ENCODE data around the gene RBMY1J. TPM values are rescaled to one million over a fixed set of nuclear protein-coding genes. Genes with fewer than 3 reads are reported as not detected.
"Not testable (repeated sequence)": the region's sequence is repeated elsewhere in the genome, so short reads cannot be mapped to it uniquely, and the experiment has no call there.

RBMY1J gene
- total and polyA plus RNA-seq, 2 donors (not counting 1 experiment from before 2014, with no cell fraction given), result not detected

DNA sequence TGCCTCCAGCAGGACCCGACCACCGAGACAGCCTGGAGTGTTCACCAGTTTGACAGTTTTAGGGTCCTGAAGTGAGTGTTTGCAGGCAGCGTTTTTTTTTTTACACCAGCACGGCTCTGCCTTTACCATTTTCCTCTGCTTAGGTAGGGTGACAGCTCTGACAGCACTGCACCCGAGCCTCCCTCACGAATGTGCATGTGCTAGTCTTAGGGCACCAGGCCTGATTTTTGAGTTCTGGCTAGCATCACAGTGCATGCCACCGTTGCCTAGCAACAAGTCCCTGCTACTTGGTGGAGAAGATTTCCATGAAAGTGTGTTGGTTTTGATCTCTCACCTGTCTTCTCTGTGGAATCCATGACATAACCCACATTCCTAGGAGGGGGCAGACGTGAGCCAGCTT is 52.3 kb downstream of the RBMY1J start:
- ATAC-seq (ENCODE audit: low read depth); H3K27ac ChIP-seq (ENCODE audit: low read length in 2 of 2); CTCF ChIA-PET; H3K36me3 ChIP-seq (replicated peaks in 1 of 2; ENCODE audit: control extremely low read depth in 1 of 2, control insufficient read depth in 1 of 2, extremely low read depth in 1 of 2, insufficient read depth in 2 of 2, low read length in 1 of 2); POLR2A ChIA-PET; H3K9me3 ChIP-seq (ENCODE audit: control extremely low read depth in 1 of 3, control insufficient read depth in 2 of 3, insufficient read depth in 1 of 3, low read length in 2 of 3); H3K27ac Mint-ChIP-seq; H3K4me1 ChIP-seq (ENCODE audit: control insufficient read depth in 2 of 2, insufficient read depth in 2 of 2, low read length in 2 of 2); H3K4me3 Mint-ChIP-seq; H3K4me1 Mint-ChIP-seq; H4K20me1 ChIP-seq (ENCODE audit: control insufficient read depth, insufficient read depth, low read length, poor library complexity, severe bottlenecking); H2AFZ ChIP-seq (ENCODE audit: insufficient read depth, low read depth, low read length, poor library complexity, severe bottlenecking); DNase-seq; H3K27me3 Mint-ChIP-seq; H3K27me3 ChIP-seq (replicated peaks in 1 of 4; ENCODE audit: control extremely low read depth in 1 of 4, control insufficient read depth in 3 of 4, insufficient read depth in 4 of 4, low read length in 3 of 4); H3K4me2 ChIP-seq (replicated peaks; ENCODE audit: low read depth, low read length, poor library complexity, severe bottlenecking); H3K4me3 ChIP-seq (ENCODE audit: control extremely low read depth in 1 of 5, extremely low read depth in 1 of 5, insufficient read depth in 1 of 5, low read depth in 2 of 5, low read length in 4 of 5); H3K9ac ChIP-seq (ENCODE audit: low read length); H3K79me2 ChIP-seq (ENCODE audit: control insufficient read depth, insufficient read depth, low read length); intact Hi-C loops (cut with micrococcal nuclease); H3K9me3 Mint-ChIP-seq (ENCODE audit: insufficient read depth): not testable (repeated sequence)
- no CpG with 5 or more reads among the region's 8 CpGs for WGBS (ENCODE audit: insufficient coverage)

DNA sequence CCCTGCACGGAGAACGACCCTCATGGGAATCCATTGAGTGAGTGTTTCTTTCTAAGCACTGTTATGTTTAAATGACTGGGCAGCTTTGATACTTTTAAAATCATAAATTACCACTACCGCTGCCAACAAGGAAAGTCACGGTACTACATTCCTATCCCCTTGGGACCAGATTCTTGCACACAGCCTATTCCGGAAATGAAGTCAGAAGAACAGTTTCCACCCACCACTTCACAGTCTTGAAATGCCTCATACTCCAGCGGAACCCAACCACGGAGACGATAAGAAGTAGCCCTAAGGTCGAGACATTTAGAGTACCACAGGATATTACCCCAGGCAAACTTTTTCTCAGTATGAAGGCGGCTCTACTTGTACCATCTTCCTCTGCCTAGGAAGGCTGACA is 58.8 kb downstream of the RBMY1J start:
- POLR2A ChIA-PET; H3K36me3 ChIP-seq (replicated peaks in 1 of 2; ENCODE audit: control extremely low read depth in 1 of 2, control insufficient read depth in 1 of 2, extremely low read depth in 1 of 2, insufficient read depth in 2 of 2, low read length in 1 of 2); DNase-seq; H3K4me3 ChIP-seq (ENCODE audit: control extremely low read depth in 1 of 5, extremely low read depth in 1 of 5, insufficient read depth in 1 of 5, low read depth in 2 of 5, low read length in 4 of 5); H3K4me2 ChIP-seq (replicated peaks; ENCODE audit: low read depth, low read length, poor library complexity, severe bottlenecking); H3K27me3 ChIP-seq (replicated peaks in 1 of 4; ENCODE audit: control extremely low read depth in 1 of 4, control insufficient read depth in 3 of 4, insufficient read depth in 4 of 4, low read length in 3 of 4); H2AFZ ChIP-seq (ENCODE audit: insufficient read depth, low read depth, low read length, poor library complexity, severe bottlenecking); H3K9ac ChIP-seq (ENCODE audit: low read length); H4K20me1 ChIP-seq (ENCODE audit: control insufficient read depth, insufficient read depth, low read length, poor library complexity, severe bottlenecking); CTCF ChIA-PET; H3K27ac Mint-ChIP-seq; H3K27ac ChIP-seq (ENCODE audit: low read length in 2 of 2); H3K9me3 ChIP-seq (ENCODE audit: control extremely low read depth in 1 of 3, control insufficient read depth in 2 of 3, insufficient read depth in 1 of 3, low read length in 2 of 3); H3K4me1 Mint-ChIP-seq; ATAC-seq (ENCODE audit: low read depth); H3K4me3 Mint-ChIP-seq; intact Hi-C loops (cut with micrococcal nuclease); H3K79me2 ChIP-seq (ENCODE audit: control insufficient read depth, insufficient read depth, low read length); H3K27me3 Mint-ChIP-seq; H3K9me3 Mint-ChIP-seq (ENCODE audit: insufficient read depth); H3K4me1 ChIP-seq (ENCODE audit: control insufficient read depth in 2 of 2, insufficient read depth in 2 of 2, low read length in 2 of 2): not testable (repeated sequence)
- WGBS (ENCODE audit: insufficient coverage), result no CpG with 5 or more reads among the region's 10 CpGs

Other genes starting within 250 kb of the RBMY1J start
- not detected in 2 replicates for gene RBMY1F, start 220.5 kb upstream of the RBMY1J start, total RNA-seq
- gene RBMY1F, start 220.5 kb upstream of the RBMY1J start, polyA plus RNA-seq, result not detected in 2 replicates